SK-N-SH (cell line): Measurements from ENCODE around the gene RARB. TPM values are rescaled to one million over a fixed set of nuclear protein-coding genes. Genes with fewer than 3 reads are reported as not detected.

Source experiments
- CTCF ChIA-PET: fragments of 300-600, 350-600 bp; formaldehyde crosslinking; extraction: SDS; loops from one replicate; lab custom pipeline; 2021; lab: Yijun Ruan, JAX
- POLR2A ChIA-PET: fragments of 350-600 bp; sonication (Branson Sonifier 250); formaldehyde crosslinking; extraction: SDS; loops from one replicate; lab custom pipeline; 2020; ENCODE audit warnings: antibody characterized with exemption, inconsistent platforms; lab: Yijun Ruan, JAX
- DNase-seq: peaks from one replicate; pipeline ENCODE4 v3.0.0; 2012
- H2AFZ ChIP-seq: fragments of 200-600 bp; sonication (generic); 2 replicates; pipeline ENCODE4 v1.8.1; 2016; ENCODE audit warnings: antibody characterized with exemption, mild to moderate bottlenecking, low read depth
- H3F3A ChIP-seq: fragments of 200-600 bp; sonication (generic); replicated peaks from 2 replicates; pipeline ENCODE3; 2016; ENCODE audit warnings: antibody characterized with exemption, mild to moderate bottlenecking; ENCODE audit not compliant: insufficient read depth
- H3K27ac ChIP-seq, 2 experiments: fragments of 200-500 bp in 1 of 2; fragments of 200-600 bp in 1 of 2; sonication (Bioruptor generic) in 1 of 2; sonication (generic), shearing (Covaris generic) in 1 of 2; 2 replicates each; pipeline versions ENCODE4 v1.5.1 to v1.6.1; 2014 to 2016; ENCODE audit warnings: low read depth in 2 of 2, inconsistent platforms in 1 of 2, low read length in 1 of 2, mild to moderate bottlenecking in 1 of 2, mixed read lengths in 1 of 2
- H3K27me3 ChIP-seq: fragments of 200-600 bp; sonication (generic), shearing (Covaris generic); 2 replicates; pipeline ENCODE4 v1.6.1; 2016; ENCODE audit warnings: mixed run types; ENCODE audit not compliant: insufficient read depth
- H3K36me3 ChIP-seq, 2 experiments: fragments of 200-500 bp in 1 of 2; fragments of 200-600 bp in 1 of 2; sonication (Bioruptor generic) in 1 of 2; sonication (generic) in 1 of 2; replicated peaks in 1 of 2; 2 replicates each; pipeline versions ENCODE3 to v1.5.1; 2014 to 2016; ENCODE audit warnings: low read length in 1 of 2, mild to moderate bottlenecking in 1 of 2; ENCODE audit not compliant: insufficient read depth in 2 of 2, control insufficient read depth in 1 of 2
- H3K4me1 ChIP-seq, 2 experiments: fragments of 200-500 bp in 1 of 2; fragments of 200-600 bp in 1 of 2; sonication (Bioruptor generic) in 1 of 2; sonication (generic), shearing (Covaris generic) in 1 of 2; 2 replicates each; pipeline versions ENCODE4 v1.5.1 to v1.6.1; 2014 to 2016; ENCODE audit warnings: low read depth in 1 of 2, low read length in 1 of 2, mixed run types in 1 of 2; ENCODE audit not compliant: insufficient read depth in 2 of 2, control insufficient read depth in 1 of 2
- H3K4me2 ChIP-seq: fragments of 200-600 bp; sonication (generic), shearing (Covaris generic); 2 replicates; pipeline ENCODE4 v1.6.1; 2017; ENCODE audit warnings: mixed run types
- H3K4me3 ChIP-seq, 2 experiments: fragments of 200-500 bp in 1 of 2; fragments of 200-600 bp in 1 of 2; sonication (Bioruptor generic) in 1 of 2; sonication (generic), shearing (Covaris generic) in 1 of 2; 2 replicates each; pipeline versions ENCODE4 v1.5.1 to v1.8.1; 2014 to 2016; ENCODE audit warnings: low read depth in 2 of 2, inconsistent platforms in 1 of 2, low read length in 1 of 2, mild to moderate bottlenecking in 1 of 2, mixed read lengths in 1 of 2, moderate library complexity in 1 of 2
- H3K79me2 ChIP-seq: fragments of 200-600 bp; sonication (generic); 2 replicates; pipeline ENCODE4 v1.8.1; 2017; ENCODE audit warnings: mild to moderate bottlenecking; ENCODE audit not compliant: insufficient read depth
- H3K9ac ChIP-seq: fragments of 200-600 bp; sonication (generic); 2 replicates; pipeline ENCODE4 v1.6.1; 2017; ENCODE audit warnings: mixed run types
- H3K9me2 ChIP-seq: fragments of 200-600 bp; sonication (generic); 2 replicates; pipeline ENCODE4 v1.6.1; 2017; ENCODE audit warnings: mixed run types
- H3K9me3 ChIP-seq: fragments of 200-600 bp; sonication (generic); 2 replicates; pipeline ENCODE4 v1.6.1; 2017; ENCODE audit warnings: mixed run types, mild to moderate bottlenecking, moderate library complexity
- H4K20me1 ChIP-seq: fragments of 200-600 bp; sonication (generic); 2 replicates; pipeline ENCODE4 v1.6.1; 2017; ENCODE audit warnings: mild to moderate bottlenecking, mixed run types; ENCODE audit not compliant: insufficient read depth
- CTCF ChIP-seq: fragments of 200-600 bp; sonication (generic); IDR thresholded peaks from 2 replicates; pipeline ENCODE4 v1.6.1; 2017; ENCODE audit warnings: antibody characterized with exemption, mild to moderate bottlenecking, moderate library complexity
- FOSL2 ChIP-seq: IDR thresholded peaks from 2 replicates; pipeline ENCODE4 v1.4.0; 2012; ENCODE audit warnings: low read depth, mild to moderate bottlenecking, moderate library complexity, borderline replicate concordance
- FOXJ3 ChIP-seq: sonication (generic); formaldehyde crosslinking; IDR thresholded peaks from 2 replicates; pipeline ENCODE4 v1.5.1; 2020; ENCODE audit warnings: mild to moderate bottlenecking, missing genetic modification reagents
- GABPA ChIP-seq: IDR thresholded peaks from 2 replicates; pipeline ENCODE4 v1.4.0; 2012; ENCODE audit warnings: low read depth, mild to moderate bottlenecking
- GATA2 ChIP-seq: sonication (generic); formaldehyde crosslinking; IDR thresholded peaks from 2 replicates; pipeline ENCODE4 v1.5.0; 2020; ENCODE audit warnings: mild to moderate bottlenecking, missing genetic modification reagents
- JUND ChIP-seq: IDR thresholded peaks from 2 replicates; pipeline ENCODE4 v1.4.0; 2012
- MXI1 ChIP-seq: IDR thresholded peaks from 2 replicates; pipeline ENCODE4 v1.6.1; 2012; ENCODE audit warnings: mild to moderate bottlenecking, low read depth, low read length, improper control_type of control experiment
- PBX3 ChIP-seq: IDR thresholded peaks from 2 replicates; pipeline ENCODE4; 2012
- RXRA ChIP-seq: IDR thresholded peaks from 2 replicates; pipeline ENCODE4 v1.4.0; 2012; ENCODE audit warnings: low read depth, mild to moderate bottlenecking, borderline replicate concordance
- SIN3A ChIP-seq: IDR thresholded peaks from 2 replicates; pipeline ENCODE4 v1.6.1; 2012; ENCODE audit warnings: low read depth, mild to moderate bottlenecking, low read length, moderate library complexity, borderline replicate concordance
- USF1 ChIP-seq: IDR thresholded peaks from 2 replicates; pipeline ENCODE4 v1.4.0; 2012; ENCODE audit warnings: low read depth, borderline replicate concordance
- USF2 ChIP-seq: fragments of 150-350 bp; IDR thresholded peaks from 2 replicates; pipeline ENCODE4 v1.6.1; 2017; ENCODE audit warnings: antibody characterized with exemption, low read length, low read depth, borderline replicate concordance
- YY1 ChIP-seq: IDR thresholded peaks from 2 replicates; pipeline ENCODE4 v1.4.0; 2012; ENCODE audit warnings: low read depth, mild to moderate bottlenecking
- WGBS: methylation state at CpG from one replicate; pipeline ENCODE4 v1.1.6; 2017; ENCODE audit warnings: low lambda C conversion rate; 5-methylcytosine and 5-hydroxymethylcytosine counted together
- polyA plus RNA-seq, 3 experiments: library from polyadenylated mRNA; depleted of rRNA; stranded (reverse); fragments of >200 nt; gene quantifications; 2 replicates each; pipeline ENCODE4 v1.2.3, GENCODE V29; 2012

The RARB gene
- polyA plus RNA-seq, 1 of the 3 experiments (the other 2 are of a cell fraction): 10.7 TPM

GRCh38 chr3:25385807-25386460 lies 42.1 kb upstream of the RARB start:
- Histone ChIP-seq H3F3A (no peaks in the 10 kb centered on the region), H3K79me2 (no peaks in the 10 kb centered on the region), H3K9me3 (no peaks in the 10 kb centered on the region), H3K4me1 (no peaks in the 10 kb centered on the region), H3K27ac (no peak overlapping the region), H3K27me3 (no peaks in the 10 kb centered on the region), H2AFZ (no peak overlapping the region), H3K4me2 (no peak overlapping the region), H3K36me3 (no peaks in the 10 kb centered on the region), H3K9me2 (no peaks in the 10 kb centered on the region), H3K9ac (no peak overlapping the region), H3K4me3 (no peak overlapping the region), H4K20me1 (no peaks in the 10 kb centered on the region)
- CTCF ChIA-PET: no interaction called here
- whole genome bisulfite sequencing: 57% methylated on average over 9 of the region's 9 CpGs
- TF ChIP-seq PBX3 (no peak), FOSL2 (no peak), SIN3A (no peak), YY1 (no peak), MXI1 (no peak), GATA2 (CRISPR knock-in tag) (no peak), CTCF (no peak), JUND (no peak), RXRA (no peak), USF1 (no peak), GABPA (no peak), USF2 (no peak), FOXJ3 (CRISPR knock-in tag) (no peak)
- POLR2A ChIA-PET: no interaction called here
- DNase-seq: no peak
